SK-N-SH treated with all-trans-retinoic acid at 6 μM for 48 hours (cell line): ENCODE data around the gene CAMK2B.

Experiments
- ATAC-seq: fragments of 200-7000 bp; cut with Tn5 transposase; 3 replicates; pipeline ENCODE4 v1.9.1; 2020; ENCODE audit warnings: mild to moderate bottlenecking, moderate library complexity
- ARNTL ChIP-seq: fragments of 450-650 bp; formaldehyde crosslinking; IDR thresholded peaks from 2 replicates; pipeline ENCODE4 v1.5.0; 2020; ENCODE audit warnings: low read depth, mild to moderate bottlenecking, moderate library complexity, borderline replicate concordance
- BACH2 ChIP-seq: fragments of 250-450 bp; sonication (Bioruptor Pico); IDR thresholded peaks from 2 replicates; pipeline ENCODE4 v1.9.0; 2021; ENCODE audit warnings: mild to moderate bottlenecking, borderline replicate concordance
- ESRRG ChIP-seq: fragments of 250-450 bp; sonication (Bioruptor Pico); IDR thresholded peaks from 2 replicates; pipeline ENCODE4 v1.6.1; 2021; ENCODE audit warnings: mild to moderate bottlenecking
- GLIS3 ChIP-seq: fragments of 250-450 bp; sonication (Bioruptor Pico); IDR thresholded peaks from 2 replicates; pipeline ENCODE4 v1.5.0; 2020; ENCODE audit warnings: mild to moderate bottlenecking, moderate library complexity
- ISL1 ChIP-seq: fragments of 250-450 bp; sonication (Bioruptor Pico); IDR thresholded peaks from 2 replicates; pipeline ENCODE4 v2.1.2; 2022; ENCODE audit warnings: mild to moderate bottlenecking, moderate library complexity
- OSR1 ChIP-seq: fragments of 250-450 bp; sonication (Bioruptor Pico); IDR thresholded peaks from 2 replicates; pipeline ENCODE4 v1.8.0; 2022; ENCODE audit warnings: moderate library complexity, mild to moderate bottlenecking, inconsistent platforms
- PPARA ChIP-seq: fragments of 250-450 bp; sonication (Bioruptor Pico); IDR thresholded peaks from 2 replicates; pipeline ENCODE4 v1.5.0; 2020; ENCODE audit warnings: mild to moderate bottlenecking, borderline replicate concordance
- RARB ChIP-seq: fragments of 250-450 bp; sonication (Bioruptor Pico); IDR thresholded peaks from 2 replicates; pipeline ENCODE4 v1.8.0; 2021; ENCODE audit warnings: mild to moderate bottlenecking, moderate library complexity
- SNAI2 ChIP-seq: fragments of 250-450 bp; sonication (Bioruptor Pico); IDR thresholded peaks from 2 replicates; pipeline ENCODE4 v1.5.0; 2020; ENCODE audit warnings: mild to moderate bottlenecking, moderate library complexity
- TCF4 ChIP-seq: fragments of 250-450 bp; sonication (Bioruptor Pico); IDR thresholded peaks from 2 replicates; pipeline ENCODE4 v1.8.0; 2021; ENCODE audit warnings: mild to moderate bottlenecking, moderate library complexity, borderline replicate concordance
- TOX ChIP-seq: fragments of 250-450 bp; sonication (Bioruptor Pico); IDR thresholded peaks from 2 replicates; pipeline ENCODE4 v1.8.0; 2021; ENCODE audit warnings: mild to moderate bottlenecking, moderate library complexity, borderline replicate concordance
- ZC3H10 ChIP-seq: fragments of 250-450 bp; sonication (Bioruptor Pico); IDR thresholded peaks from 2 replicates; pipeline ENCODE4 v1.5.1; 2021; ENCODE audit warnings: mild to moderate bottlenecking, moderate library complexity
- ZFP3 ChIP-seq: fragments of 250-450 bp; sonication (Bioruptor Pico); IDR thresholded peaks from 2 replicates; pipeline ENCODE4 v1.5.0; 2020; ENCODE audit warnings: mild to moderate bottlenecking, moderate library complexity
- ZFP30 ChIP-seq: fragments of 450-650 bp; formaldehyde crosslinking; IDR thresholded peaks from 2 replicates; pipeline ENCODE4 v1.5.0; 2022; ENCODE audit warnings: mild to moderate bottlenecking, moderate library complexity
- ZNF565 ChIP-seq: fragments of 450-650 bp; formaldehyde crosslinking; conservative IDR thresholded peaks from 2 replicates; pipeline ENCODE4 v1.5.0; 2020; ENCODE audit warnings: low read depth, mild to moderate bottlenecking, moderate library complexity
- ZNF70 ChIP-seq: fragments of 450-650 bp; formaldehyde crosslinking; IDR thresholded peaks from 2 replicates; pipeline ENCODE4 v1.5.0; 2020; ENCODE audit warnings: mild to moderate bottlenecking, moderate library complexity
- ZNF8 ChIP-seq: fragments of 450-650 bp; formaldehyde crosslinking; IDR thresholded peaks from 2 replicates; pipeline ENCODE4 v1.5.0; 2020; ENCODE audit warnings: mild to moderate bottlenecking, moderate library complexity
- TF ChIP-seq, protein P1 (sequence below): fragments of 250-450 bp; sonication (Bioruptor Pico); IDR thresholded peaks from 2 replicates; pipeline ENCODE4 v1.5.1; 2021; ENCODE audit warnings: mild to moderate bottlenecking, moderate library complexity
- TF ChIP-seq, protein P2 (sequence below): fragments of 250-450 bp; sonication (Bioruptor Pico); IDR thresholded peaks from 2 replicates; pipeline ENCODE4 v1.5.0; 2020; ENCODE audit warnings: mild to moderate bottlenecking, moderate library complexity
- TF ChIP-seq, protein P3 (sequence below): fragments of 250-450 bp; sonication (Bioruptor Pico); IDR thresholded peaks from 2 replicates; pipeline ENCODE4 v1.5.1; 2020; ENCODE audit warnings: low read depth, mild to moderate bottlenecking, moderate library complexity
- TF ChIP-seq, protein P4 (sequence below): fragments of 250-450 bp; sonication (Bioruptor Pico); IDR thresholded peaks from 2 replicates; pipeline ENCODE4 v1.8.0; 2021; ENCODE audit warnings: low read depth, mild to moderate bottlenecking, moderate library complexity, borderline replicate concordance

The CAMK2B gene

DNA sequence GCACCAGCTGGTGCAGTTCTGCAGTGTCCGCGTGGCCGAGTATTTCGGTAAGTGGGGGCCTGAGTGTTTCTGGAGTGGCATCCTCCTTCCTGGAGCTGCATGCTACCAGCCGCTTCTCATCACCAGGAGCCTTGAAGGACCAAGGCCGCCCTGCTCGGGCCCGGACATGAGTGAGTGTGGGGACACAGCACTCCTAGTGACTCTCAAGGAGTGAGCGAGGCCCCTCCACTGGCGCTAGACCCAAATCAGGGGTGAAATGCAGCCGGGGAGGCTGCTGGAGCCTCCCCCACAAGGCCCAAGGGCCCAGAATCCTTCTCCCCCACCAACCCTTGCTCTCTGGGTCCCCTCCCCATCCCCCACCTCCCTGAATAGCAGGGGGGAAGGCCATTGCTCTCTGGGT lies 48.0 kb downstream of the CAMK2B start (continued):
- TF ChIP-seq, protein P1, sequence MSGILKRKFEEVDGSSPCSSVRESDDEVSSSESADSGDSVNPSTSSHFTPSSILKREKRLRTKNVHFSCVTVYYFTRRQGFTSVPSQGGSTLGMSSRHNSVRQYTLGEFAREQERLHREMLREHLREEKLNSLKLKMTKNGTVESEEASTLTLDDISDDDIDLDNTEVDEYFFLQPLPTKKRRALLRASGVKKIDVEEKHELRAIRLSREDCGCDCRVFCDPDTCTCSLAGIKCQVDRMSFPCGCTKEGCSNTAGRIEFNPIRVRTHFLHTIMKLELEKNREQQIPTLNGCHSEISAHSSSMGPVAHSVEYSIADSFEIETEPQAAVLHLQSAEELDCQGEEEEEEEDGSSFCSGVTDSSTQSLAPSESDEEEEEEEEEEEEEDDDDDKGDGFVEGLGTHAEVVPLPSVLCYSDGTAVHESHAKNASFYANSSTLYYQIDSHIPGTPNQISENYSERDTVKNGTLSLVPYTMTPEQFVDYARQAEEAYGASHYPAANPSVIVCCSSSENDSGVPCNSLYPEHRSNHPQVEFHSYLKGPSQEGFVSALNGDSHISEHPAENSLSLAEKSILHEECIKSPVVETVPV (CRISPR knock-in tag): no peak
- TF ChIP-seq PPARA: no peak
- TF ChIP-seq ZNF8 (CRISPR knock-in tag): no peak
- TF ChIP-seq OSR1 (CRISPR knock-in tag): no peak

DNA sequence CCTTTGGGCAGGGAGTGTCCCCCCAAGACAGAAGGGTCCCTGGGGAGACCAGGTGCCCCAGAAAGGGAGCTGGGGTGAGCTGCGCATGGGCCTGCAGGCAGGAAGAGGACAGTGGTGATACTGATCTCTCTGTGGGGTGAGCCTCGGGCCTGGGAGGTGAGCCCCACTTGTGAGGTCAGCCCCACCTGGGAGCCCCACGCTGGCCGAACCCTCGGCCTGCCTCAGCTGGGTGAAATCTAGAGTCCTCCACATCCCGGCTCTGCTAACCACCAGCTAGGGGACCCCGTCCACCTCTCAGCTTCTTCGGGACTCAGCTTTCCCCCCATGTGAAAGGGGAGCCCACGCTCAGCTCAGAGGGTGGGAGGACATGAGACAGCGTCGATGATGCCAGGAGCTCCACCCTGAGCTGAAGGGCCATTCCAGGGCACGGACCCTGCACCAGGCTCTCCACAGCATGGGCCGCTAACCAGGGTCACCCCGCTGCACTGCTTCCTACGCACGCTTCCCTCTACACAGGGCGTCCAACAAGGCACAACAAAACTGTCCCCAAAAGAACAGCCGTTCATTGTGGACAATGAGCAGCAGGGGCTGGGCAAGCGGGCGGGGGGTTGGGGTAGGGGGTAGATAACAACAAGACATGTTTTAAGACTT lies 48.7 kb downstream of the CAMK2B start:
- TF ChIP-seq SNAI2 (CRISPR knock-in tag) (no peak), ZNF565 (CRISPR knock-in tag) (no peak), PPARA (no peak), TCF4 (no peak), BACH2 (CRISPR knock-in tag) (no peak), OSR1 (CRISPR knock-in tag) (no peak), ISL1 (no peak), ESRRG (CRISPR knock-in tag) (no peak), ZFP3 (CRISPR knock-in tag) (no peak), ZFP30 (CRISPR knock-in tag) (no peak)
- TF ChIP-seq, protein P2, sequence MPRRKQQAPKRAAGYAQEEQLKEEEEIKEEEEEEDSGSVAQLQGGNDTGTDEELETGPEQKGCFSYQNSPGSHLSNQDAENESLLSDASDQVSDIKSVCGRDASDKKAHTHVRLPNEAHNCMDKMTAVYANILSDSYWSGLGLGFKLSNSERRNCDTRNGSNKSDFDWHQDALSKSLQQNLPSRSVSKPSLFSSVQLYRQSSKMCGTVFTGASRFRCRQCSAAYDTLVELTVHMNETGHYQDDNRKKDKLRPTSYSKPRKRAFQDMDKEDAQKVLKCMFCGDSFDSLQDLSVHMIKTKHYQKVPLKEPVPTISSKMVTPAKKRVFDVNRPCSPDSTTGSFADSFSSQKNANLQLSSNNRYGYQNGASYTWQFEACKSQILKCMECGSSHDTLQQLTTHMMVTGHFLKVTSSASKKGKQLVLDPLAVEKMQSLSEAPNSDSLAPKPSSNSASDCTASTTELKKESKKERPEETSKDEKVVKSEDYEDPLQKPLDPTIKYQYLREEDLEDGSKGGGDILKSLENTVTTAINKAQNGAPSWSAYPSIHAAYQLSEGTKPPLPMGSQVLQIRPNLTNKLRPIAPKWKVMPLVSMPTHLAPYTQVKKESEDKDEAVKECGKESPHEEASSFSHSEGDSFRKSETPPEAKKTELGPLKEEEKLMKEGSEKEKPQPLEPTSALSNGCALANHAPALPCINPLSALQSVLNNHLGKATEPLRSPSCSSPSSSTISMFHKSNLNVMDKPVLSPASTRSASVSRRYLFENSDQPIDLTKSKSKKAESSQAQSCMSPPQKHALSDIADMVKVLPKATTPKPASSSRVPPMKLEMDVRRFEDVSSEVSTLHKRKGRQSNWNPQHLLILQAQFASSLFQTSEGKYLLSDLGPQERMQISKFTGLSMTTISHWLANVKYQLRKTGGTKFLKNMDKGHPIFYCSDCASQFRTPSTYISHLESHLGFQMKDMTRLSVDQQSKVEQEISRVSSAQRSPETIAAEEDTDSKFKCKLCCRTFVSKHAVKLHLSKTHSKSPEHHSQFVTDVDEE (CRISPR knock-in tag): no peak
- TF ChIP-seq, protein P3, sequence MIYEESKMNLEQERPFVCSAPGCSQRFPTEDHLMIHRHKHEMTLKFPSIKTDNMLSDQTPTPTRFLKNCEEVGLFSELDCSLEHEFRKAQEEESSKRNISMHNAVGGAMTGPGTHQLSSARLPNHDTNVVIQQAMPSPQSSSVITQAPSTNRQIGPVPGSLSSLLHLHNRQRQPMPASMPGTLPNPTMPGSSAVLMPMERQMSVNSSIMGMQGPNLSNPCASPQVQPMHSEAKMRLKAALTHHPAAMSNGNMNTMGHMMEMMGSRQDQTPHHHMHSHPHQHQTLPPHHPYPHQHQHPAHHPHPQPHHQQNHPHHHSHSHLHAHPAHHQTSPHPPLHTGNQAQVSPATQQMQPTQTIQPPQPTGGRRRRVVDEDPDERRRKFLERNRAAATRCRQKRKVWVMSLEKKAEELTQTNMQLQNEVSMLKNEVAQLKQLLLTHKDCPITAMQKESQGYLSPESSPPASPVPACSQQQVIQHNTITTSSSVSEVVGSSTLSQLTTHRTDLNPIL: no peak
- TF ChIP-seq, all 23 proteins: peak for 0
- ATAC-seq: no peak

DNA sequence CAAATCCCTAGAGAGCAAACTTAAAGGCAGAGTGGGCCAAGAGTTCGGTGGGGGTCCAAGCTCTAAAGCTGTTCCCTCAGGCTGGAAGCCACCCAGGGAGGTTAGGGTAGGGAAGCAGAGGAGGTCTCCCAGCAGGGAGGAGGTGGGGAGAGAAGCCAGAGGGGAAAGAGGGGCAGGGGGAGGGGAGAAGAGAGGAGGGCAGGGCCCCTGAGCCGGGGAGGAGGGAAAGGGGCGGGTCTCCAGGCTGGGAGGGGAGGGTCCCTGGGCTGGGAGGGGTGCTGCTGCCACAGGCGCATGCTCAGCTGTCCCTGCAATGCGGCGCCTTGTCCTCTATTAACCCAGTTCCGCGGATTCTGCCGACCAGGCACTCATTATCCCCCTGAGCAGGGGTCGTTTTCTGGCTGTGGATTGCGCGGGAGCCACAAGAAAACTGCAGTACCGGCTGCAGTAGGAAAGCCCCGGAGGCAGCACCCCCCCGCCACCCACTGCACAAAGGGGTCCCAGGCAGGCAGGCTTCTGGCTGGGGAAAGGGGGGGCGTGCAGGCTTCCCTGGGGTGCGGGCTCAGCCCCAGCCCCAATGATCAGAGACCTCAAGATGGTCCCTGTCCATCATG lies 49.3 kb downstream of the CAMK2B start:
- no peak for TF ChIP-seq ZFP30 (CRISPR knock-in tag)
- no peak for TF ChIP-seq TCF4
- no peak for TF ChIP-seq SNAI2 (CRISPR knock-in tag)
- TF ChIP-seq, protein P1 (CRISPR knock-in tag): no peak
- TF ChIP-seq, protein P4, sequence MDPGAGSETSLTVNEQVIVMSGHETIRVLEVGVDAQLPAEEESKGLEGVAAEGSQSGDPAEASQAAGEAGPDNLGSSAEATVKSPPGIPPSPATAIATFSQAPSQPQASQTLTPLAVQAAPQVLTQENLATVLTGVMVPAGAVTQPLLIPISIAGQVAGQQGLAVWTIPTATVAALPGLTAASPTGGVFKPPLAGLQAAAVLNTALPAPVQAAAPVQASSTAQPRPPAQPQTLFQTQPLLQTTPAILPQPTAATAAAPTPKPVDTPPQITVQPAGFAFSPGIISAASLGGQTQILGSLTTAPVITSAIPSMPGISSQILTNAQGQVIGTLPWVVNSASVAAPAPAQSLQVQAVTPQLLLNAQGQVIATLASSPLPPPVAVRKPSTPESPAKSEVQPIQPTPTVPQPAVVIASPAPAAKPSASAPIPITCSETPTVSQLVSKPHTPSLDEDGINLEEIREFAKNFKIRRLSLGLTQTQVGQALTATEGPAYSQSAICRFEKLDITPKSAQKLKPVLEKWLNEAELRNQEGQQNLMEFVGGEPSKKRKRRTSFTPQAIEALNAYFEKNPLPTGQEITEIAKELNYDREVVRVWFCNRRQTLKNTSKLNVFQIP (CRISPR knock-in tag): no peak
- no peak for TF ChIP-seq TOX (CRISPR knock-in tag)
- no peak for TF ChIP-seq GLIS3 (CRISPR knock-in tag)
- TF ChIP-seq OSR1 (CRISPR knock-in tag): no peak
- no peak for TF ChIP-seq ZNF565 (CRISPR knock-in tag)
- no peak for TF ChIP-seq ESRRG (CRISPR knock-in tag)
- TF ChIP-seq, protein P3: no peak
- no peak for TF ChIP-seq RARB (CRISPR knock-in tag)
- TF ChIP-seq ZNF70 (CRISPR knock-in tag): no peak
- TF ChIP-seq, protein P2 (CRISPR knock-in tag): no peak
- no peak for TF ChIP-seq ARNTL (CRISPR knock-in tag)
- TF ChIP-seq ZC3H10 (CRISPR knock-in tag): no peak
- no peak for TF ChIP-seq ZFP3 (CRISPR knock-in tag)
- TF ChIP-seq BACH2 (CRISPR knock-in tag): no peak
- TF ChIP-seq PPARA: no peak
- TF ChIP-seq, all 23 proteins: peak for 0
- peak; percentile 36; the same call in 2 of the 3 replicates for ATAC-seq
